Measurements from ENCODE around the gene THBD. TPM values are rescaled to one million over a fixed set of nuclear protein-coding genes. Genes with fewer than 3 reads are reported as not detected.

Gene THBD
- total RNA-seq, 1 donor from 2014 or later, result not detected

DNA sequence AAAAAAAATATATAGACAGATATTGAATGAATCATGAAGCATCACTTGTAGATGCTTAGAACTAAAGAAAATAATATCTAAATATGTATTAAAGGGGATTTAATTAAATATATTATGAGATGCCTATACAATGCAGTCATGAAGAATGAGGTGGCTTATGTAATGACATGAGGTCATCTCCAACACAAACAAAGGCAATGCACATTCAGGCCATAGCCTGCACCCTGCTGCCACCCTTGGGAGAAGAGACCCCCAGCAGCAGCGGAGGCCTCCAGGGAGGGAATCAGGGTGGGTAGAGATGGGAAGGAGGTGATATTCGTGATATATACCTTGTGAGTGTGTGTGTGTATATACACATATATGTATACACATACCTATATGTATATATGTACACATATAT is 40.8 kb downstream of the THBD start:
- Mint-ChIP-seq H3K27ac (no peak overlapping the region), H3K27me3 (no peaks in the 10 kb centered on the region), H3K36me3 (ENCODE audit: low read depth) (no peaks in the 10 kb centered on the region), H3K4me3 (no peak overlapping the region), H3K9me3 (no peaks in the 10 kb centered on the region), H3K4me1 (no peaks in the 10 kb centered on the region)
- DNase-seq (no peak), ATAC-seq (ENCODE audit: low read depth) (no peak)
- CTCF ChIA-PET, result no interaction called here
- intact Hi-C loops (cut with micrococcal nuclease), result no loop called here
- TF ChIP-seq, protein P1, sequence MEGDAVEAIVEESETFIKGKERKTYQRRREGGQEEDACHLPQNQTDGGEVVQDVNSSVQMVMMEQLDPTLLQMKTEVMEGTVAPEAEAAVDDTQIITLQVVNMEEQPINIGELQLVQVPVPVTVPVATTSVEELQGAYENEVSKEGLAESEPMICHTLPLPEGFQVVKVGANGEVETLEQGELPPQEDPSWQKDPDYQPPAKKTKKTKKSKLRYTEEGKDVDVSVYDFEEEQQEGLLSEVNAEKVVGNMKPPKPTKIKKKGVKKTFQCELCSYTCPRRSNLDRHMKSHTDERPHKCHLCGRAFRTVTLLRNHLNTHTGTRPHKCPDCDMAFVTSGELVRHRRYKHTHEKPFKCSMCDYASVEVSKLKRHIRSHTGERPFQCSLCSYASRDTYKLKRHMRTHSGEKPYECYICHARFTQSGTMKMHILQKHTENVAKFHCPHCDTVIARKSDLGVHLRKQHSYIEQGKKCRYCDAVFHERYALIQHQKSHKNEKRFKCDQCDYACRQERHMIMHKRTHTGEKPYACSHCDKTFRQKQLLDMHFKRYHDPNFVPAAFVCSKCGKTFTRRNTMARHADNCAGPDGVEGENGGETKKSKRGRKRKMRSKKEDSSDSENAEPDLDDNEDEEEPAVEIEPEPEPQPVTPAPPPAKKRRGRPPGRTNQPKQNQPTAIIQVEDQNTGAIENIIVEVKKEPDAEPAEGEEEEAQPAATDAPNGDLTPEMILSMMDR (IDR thresholded peaks at IDR 0.05), result no peak
- POLR2A ChIA-PET, result no interaction called here

DNA sequence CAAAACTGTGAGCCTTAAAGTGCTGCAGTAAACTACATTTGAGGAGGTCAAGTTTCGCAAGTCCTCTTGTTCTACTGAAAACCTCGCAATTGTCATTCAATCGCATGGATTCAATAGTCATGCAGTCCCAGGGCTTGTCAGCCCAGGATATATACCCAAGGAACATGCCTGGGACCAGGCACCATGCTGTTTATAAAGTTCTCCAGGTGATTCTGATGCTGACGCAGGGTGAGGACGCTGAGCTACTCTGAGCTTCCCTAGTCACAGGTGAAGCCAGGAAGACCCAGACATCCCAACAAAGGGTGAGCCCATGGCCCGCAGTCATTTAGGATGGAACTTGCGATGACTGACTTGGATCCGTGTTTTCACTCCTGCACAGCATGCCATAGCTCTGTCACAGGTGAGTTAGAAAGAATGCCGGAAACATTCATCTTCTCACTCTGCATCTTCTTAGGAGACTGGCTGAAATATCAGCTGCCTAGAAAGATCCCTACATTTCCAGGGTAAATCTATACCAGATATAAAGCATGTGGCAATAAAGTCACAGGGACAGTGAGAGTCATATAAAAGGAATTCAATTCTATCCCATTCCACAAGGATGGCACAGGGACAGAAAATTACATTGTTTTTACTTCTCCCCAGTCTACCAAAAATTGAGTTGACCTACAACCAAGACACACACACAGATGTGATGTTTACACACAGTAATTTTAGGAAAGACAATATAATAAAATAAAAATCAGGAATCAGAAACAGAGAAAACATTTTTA is 41.4 kb downstream of the THBD start:
- H3K27ac Mint-ChIP-seq, result no peak overlapping the region
- TF ChIP-seq, protein P1 (IDR thresholded peaks at IDR 0.05), result no peak
- no peak for DNase-seq
- no peak for ATAC-seq (ENCODE audit: low read depth)
- intact Hi-C loops (cut with micrococcal nuclease), result no loop called here
- no peaks in the 10 kb centered on the region for H3K4me1 Mint-ChIP-seq
- H3K36me3 Mint-ChIP-seq (ENCODE audit: low read depth), result no peaks in the 10 kb centered on the region
- CTCF ChIA-PET, result no interaction called here
- no peaks in the 10 kb centered on the region for H3K27me3 Mint-ChIP-seq
- POLR2A ChIA-PET, result no interaction called here
- no peaks in the 10 kb centered on the region for H3K9me3 Mint-ChIP-seq
- no peak overlapping the region for H3K4me3 Mint-ChIP-seq

DNA sequence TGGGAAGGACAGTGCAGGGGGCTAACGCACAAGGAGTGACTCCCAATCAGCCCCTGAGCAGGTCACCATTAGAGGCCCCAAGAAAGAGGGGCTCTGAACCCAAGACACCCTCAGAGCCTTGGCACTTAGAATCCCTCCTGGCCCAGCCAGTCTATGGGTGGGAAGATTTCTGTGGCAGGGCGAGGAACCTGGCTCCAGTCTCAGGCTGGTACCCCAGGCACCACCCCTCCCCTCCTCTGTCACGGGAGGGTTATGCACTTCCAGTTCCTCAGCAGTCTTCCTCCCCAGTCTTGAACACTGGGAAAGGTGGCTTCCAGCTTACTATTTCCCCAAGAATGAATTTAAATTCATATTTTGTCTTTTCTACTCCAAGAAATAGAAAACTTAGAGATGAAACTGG is 42.0 kb downstream of the THBD start:
- Mint-ChIP-seq H3K27ac (no peak overlapping the region), H3K27me3 (no peaks in the 10 kb centered on the region), H3K4me1 (no peaks in the 10 kb centered on the region), H3K9me3 (no peaks in the 10 kb centered on the region), H3K36me3 (ENCODE audit: low read depth) (no peaks in the 10 kb centered on the region), H3K4me3 (no peak overlapping the region)
- TF ChIP-seq, protein P1 (IDR thresholded peaks at IDR 0.05), result no peak
- ATAC-seq (ENCODE audit: low read depth) (no peak), DNase-seq (no peak)
- ChIA-PET POLR2A (no interaction called here), CTCF (no interaction called here)
- intact Hi-C loops (cut with micrococcal nuclease), result no loop called here

DNA sequence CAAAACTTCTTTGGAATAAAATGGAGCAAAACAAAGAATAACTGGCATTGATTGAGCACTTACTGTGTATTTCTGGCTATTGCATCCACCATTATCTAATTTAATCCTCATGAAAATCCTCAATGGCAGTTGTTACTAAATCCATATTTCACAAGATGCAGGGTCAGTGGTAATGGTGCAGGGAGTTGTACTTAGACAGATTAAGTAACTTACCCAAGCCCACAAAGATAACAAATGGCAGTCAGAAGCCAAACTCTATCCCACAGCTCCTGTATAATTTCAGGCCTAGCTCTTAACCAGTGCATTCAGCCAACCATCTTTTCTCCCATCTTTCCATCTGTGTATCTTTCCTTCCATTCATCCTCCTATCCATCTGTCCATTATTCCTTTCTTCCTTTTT is 43.7 kb downstream of the THBD start:
- TF ChIP-seq, protein P1 (IDR thresholded peaks at IDR 0.05), result no peak
- Mint-ChIP-seq H3K4me3 (no peak overlapping the region), H3K27me3 (peaks cover 3% of the 10 kb centered on the region), H3K4me1 (no peaks in the 10 kb centered on the region), H3K27ac (no peak overlapping the region), H3K9me3 (no peaks in the 10 kb centered on the region), H3K36me3 (ENCODE audit: low read depth) (no peaks in the 10 kb centered on the region)
- intact Hi-C loops (cut with micrococcal nuclease), result no loop called here
- ATAC-seq (ENCODE audit: low read depth) (no peak), DNase-seq (no peak)
- ChIA-PET CTCF (no interaction called here), POLR2A (no interaction called here)

DNA sequence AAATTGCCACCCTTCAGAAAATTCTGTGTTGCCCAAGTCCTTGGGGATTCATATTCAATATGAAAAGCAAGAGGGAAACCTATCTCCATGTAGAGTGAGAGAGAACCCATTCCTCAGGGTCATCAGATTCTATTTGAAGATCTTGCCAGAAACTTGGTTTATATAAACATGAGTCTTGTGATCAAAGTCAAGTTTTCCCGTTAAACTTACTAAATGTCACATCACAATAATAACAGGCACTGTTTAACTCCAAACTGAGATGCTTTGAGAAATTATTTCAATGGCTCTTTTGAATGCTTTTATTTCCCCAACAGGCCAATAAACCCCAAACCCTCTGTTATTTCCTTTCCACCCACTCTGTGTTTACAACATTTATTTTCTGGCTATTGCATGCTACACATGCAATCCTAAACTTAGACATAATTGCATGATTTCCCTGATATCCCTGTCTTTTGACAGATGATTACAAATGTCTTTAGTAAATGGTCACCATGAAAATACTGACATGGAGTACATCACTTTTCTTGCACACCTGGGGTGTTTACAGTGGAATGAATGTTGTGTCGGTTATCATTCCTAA is 45.5 kb downstream of the THBD start:
- no peak for DNase-seq
- H3K36me3 Mint-ChIP-seq (ENCODE audit: low read depth), result no peaks in the 10 kb centered on the region
- peaks cover 3% of the 10 kb centered on the region for H3K27me3 Mint-ChIP-seq
- ChIA-PET CTCF (no interaction called here), POLR2A (no interaction called here)
- no peak for ATAC-seq (ENCODE audit: low read depth)
- TF ChIP-seq, protein P1 (IDR thresholded peaks at IDR 0.05), result no peak
- H3K4me1 Mint-ChIP-seq, result no peaks in the 10 kb centered on the region
- no peak overlapping the region for H3K27ac Mint-ChIP-seq
- no peaks in the 10 kb centered on the region for H3K9me3 Mint-ChIP-seq
- H3K4me3 Mint-ChIP-seq, result no peak overlapping the region
- intact Hi-C loops (cut with micrococcal nuclease), result no loop called here

Measured in activated B cell treated with CpG ODN at 0.5 μM for 24 hours (primary cell).